COLO829 (cell line): ENCODE data around the gene NGEF.

Source experiments
- DNase-seq: peaks from one replicate; pipeline ENCODE4 v3.0.0; 2012; ENCODE audit warnings: low spot score

The NGEF gene

GRCh38 chr2:233044974-233045605 lies 32.0 kb upstream of the NGEF start:
- DNase-seq = no peak

- no peak for DNase-seq
Measured at GRCh38 chr2:233042549-233042948, 29.5 kb upstream of the NGEF start.

- DNase-seq = no peak
Measured at GRCh38 chr2:233041722-233042323, 28.8 kb upstream of the NGEF start.

GRCh38 chr2:233040571-233040970 lies 27.5 kb upstream of the NGEF start:
- no peak for DNase-seq

- no peak for DNase-seq
Measured at GRCh38 chr2:233039846-233040530, 26.9 kb upstream of the NGEF start.

- DNase-seq = no peak
Measured at GRCh38 chr2:233039212-233039845, 26.3 kb upstream of the NGEF start.

GRCh38 chr2:233037078-233037477 lies 24.0 kb upstream of the NGEF start:
- no peak for DNase-seq

GRCh38 chr2:233036162-233036838 lies 23.2 kb upstream of the NGEF start:
- DNase-seq = no peak

GRCh38 chr2:233035426-233036161 lies 22.5 kb upstream of the NGEF start:
- no peak for DNase-seq

GRCh38 chr2:233034091-233034882 lies 21.2 kb upstream of the NGEF start:
- no peak for DNase-seq

GRCh38 chr2:233033672-233034071 lies 20.6 kb upstream of the NGEF start:
- no peak for DNase-seq

- DNase-seq = no peak
Measured at GRCh38 chr2:233032551-233033320, 19.7 kb upstream of the NGEF start, which contains the start of gene NEU2. NEU2 (plus strand) TSS chr2:233032672; CDS start chr2:233032672, 0 bp downstream.

GRCh38 chr2:233031556-233032500 lies 18.8 kb upstream of the NGEF start:
- DNase-seq = no peak

- no peak for DNase-seq
Measured at GRCh38 chr2:233029321-233029720, 16.3 kb upstream of the NGEF start.

GRCh38 chr2:233026198-233026813 lies 13.2 kb upstream of the NGEF start:
- DNase-seq = no peak

GRCh38 chr2:233025706-233026105 lies 12.7 kb upstream of the NGEF start:
- DNase-seq = no peak

- no peak for DNase-seq
Measured at GRCh38 chr2:233023761-233024410, 10.8 kb upstream of the NGEF start.
